Kidney (tissue), 14 donors: ENCODE results near the gene JPH4. TPM values are rescaled to one million over a fixed set of nuclear protein-coding genes. Genes with fewer than 3 reads are reported as not detected.

Experiments used
- DNase-seq, 5 donors: peaks; one replicate each; pipeline ENCODE4 v3.0.0-alpha.2; 2013 to 2020
- FAIRE-seq: peaks from 2 replicates; lab custom pipeline; 2012; peaks lifted over from hg19 to GRCh38; lab: Jason Lieb, UNC
- H3K27ac ChIP-seq, 2 donors: one replicate each; pipeline ENCODE4 v1.7.0; 2013; ENCODE audit warnings: low read depth in 2 of 2, low read length in 2 of 2, inconsistent platforms in 1 of 2
- H3K27me3 ChIP-seq: one replicate; pipeline ENCODE4 v1.7.1; 2013; ENCODE audit warnings: low read length, inconsistent platforms; ENCODE audit not compliant: control insufficient read depth, insufficient read depth
- H3K36me3 ChIP-seq, 3 donors: one replicate each; pipeline versions ENCODE4 v1.7.0 to v1.7.1; 2013; ENCODE audit warnings: low read length in 3 of 3, control low read depth in 1 of 3, inconsistent platforms in 1 of 3; ENCODE audit not compliant: insufficient read depth in 3 of 3, control insufficient read depth in 2 of 3
- H3K4me1 ChIP-seq, 3 donors: one replicate each; pipeline versions ENCODE4 v1.7.0 to v1.7.1; 2013; ENCODE audit warnings: low read length in 3 of 3, inconsistent platforms in 1 of 3, low read depth in 1 of 3; ENCODE audit not compliant: control insufficient read depth in 2 of 3, insufficient read depth in 2 of 3
- H3K4me3 ChIP-seq, 3 donors: one replicate each; pipeline versions ENCODE4 v1.7.0 to v1.8.1; 2013; ENCODE audit warnings: low read length in 3 of 3, control low read depth in 1 of 3, inconsistent platforms in 1 of 3
- H3K9ac ChIP-seq, 3 donors: one replicate each; pipeline versions ENCODE4 v1.7.0 to v1.7.1; 2013; ENCODE audit warnings: low read length in 3 of 3, control low read depth in 1 of 3, inconsistent platforms in 1 of 3
- H3K9me3 ChIP-seq, 3 donors: one replicate each; pipeline versions ENCODE4 v1.7.0 to v1.7.1; 2013; ENCODE audit warnings: low read length in 3 of 3, control low read depth in 1 of 3, inconsistent platforms in 1 of 3; ENCODE audit not compliant: control insufficient read depth in 2 of 3, insufficient read depth in 1 of 3
- intact Hi-C: fragments of 100-400 bp; cut with DNase I; formaldehyde crosslinking; loops from one replicate; pipeline ENCODE4 v1.11.1; 2022
- polyA plus RNA-seq: library from polyadenylated mRNA; stranded (reverse); fragments of 350-450 nt; fragmentation: Illumina TruSeq; extraction: RNeasy Lipid Tissue Mini Kit (QIAGEN cat#74804); gene quantifications from one replicate; pipeline ENCODE4 v1.2.3, GENCODE V29; 2014; ENCODE audit warnings: low read depth, low replicate concordance; ENCODE audit not compliant: insufficient read depth
- total RNA-seq: library from RNA; stranded (reverse); fragmentation: NEBNext Ultra II Directional; extraction: Animal tissue kit (Norgen Biotek cat#: 25700); gene quantifications from one replicate; pipeline ENCODE4 v1.2.1, GENCODE V29; 2021
- TF ChIP-seq, protein P1 (sequence below): IDR thresholded peaks from 3 replicates; pipeline ENCODE4 v1.5.1; 2012; ENCODE audit warnings: mild to moderate bottlenecking, moderate library complexity, borderline replicate concordance; ENCODE audit not compliant: insufficient read depth; ENCODE audit errors: extremely low read depth
- donor health status: control.
- donor health status: control.
- donor health status: control.
- donor health status: control.
- donor health status: control.
- donor health status: DM: yes; HTN: yes; CAD: no.
- donor health status: Normal renal cell carcinoma (clear cell type).

Gene JPH4
- total and polyA plus RNA-seq, 2 donors from 2014 or later: 3.6 to 7.0 TPM

DNA sequence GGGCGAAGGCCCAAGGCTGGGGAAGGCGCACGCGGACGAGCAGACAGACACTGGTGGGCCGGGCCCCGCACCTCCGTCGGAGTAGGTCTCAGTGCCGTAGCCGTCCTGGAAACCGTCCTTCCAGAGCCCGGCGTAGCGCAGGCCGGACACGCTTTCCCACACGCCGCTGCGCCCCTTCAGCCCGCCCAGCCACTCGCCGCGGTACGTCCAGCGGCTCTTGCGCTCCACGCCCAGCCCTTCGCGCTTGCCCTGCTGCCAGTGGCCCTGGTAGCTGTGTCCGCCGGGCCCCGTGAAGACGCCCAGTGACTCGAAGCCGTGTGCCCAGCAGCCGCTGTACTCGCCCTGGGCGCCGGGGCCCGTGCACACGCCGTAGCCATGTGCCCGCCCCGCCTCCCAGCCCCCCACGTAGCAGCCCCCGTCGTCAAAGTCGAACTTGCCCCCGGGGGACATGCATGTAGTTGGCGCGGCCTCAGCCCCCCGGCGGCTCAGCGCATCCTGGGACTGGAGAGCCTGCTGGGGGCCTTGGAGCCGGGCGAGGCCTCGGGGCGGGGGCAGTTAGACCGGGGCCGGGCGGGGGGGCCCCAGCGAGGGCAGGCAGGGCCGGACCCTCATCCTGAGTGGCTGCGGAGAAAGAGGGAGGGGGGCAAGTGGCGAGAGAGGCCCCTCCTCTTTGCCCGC lies 1.4 kb downstream of the JPH4 start:
- no peak overlapping the region for H3K9ac ChIP-seq
- H3K27me3 ChIP-seq: peaks cover 9% of the 10 kb centered on the region
- no peaks in the 10 kb centered on the region for H3K36me3 ChIP-seq
- DNase-seq: peak in 4 of 5 donors; percentile 56 to 79 (median 68)
- H3K9me3 ChIP-seq: no peaks in the 10 kb centered on the region
- no peak overlapping the region for H3K4me3 ChIP-seq
- TF ChIP-seq, protein P1, sequence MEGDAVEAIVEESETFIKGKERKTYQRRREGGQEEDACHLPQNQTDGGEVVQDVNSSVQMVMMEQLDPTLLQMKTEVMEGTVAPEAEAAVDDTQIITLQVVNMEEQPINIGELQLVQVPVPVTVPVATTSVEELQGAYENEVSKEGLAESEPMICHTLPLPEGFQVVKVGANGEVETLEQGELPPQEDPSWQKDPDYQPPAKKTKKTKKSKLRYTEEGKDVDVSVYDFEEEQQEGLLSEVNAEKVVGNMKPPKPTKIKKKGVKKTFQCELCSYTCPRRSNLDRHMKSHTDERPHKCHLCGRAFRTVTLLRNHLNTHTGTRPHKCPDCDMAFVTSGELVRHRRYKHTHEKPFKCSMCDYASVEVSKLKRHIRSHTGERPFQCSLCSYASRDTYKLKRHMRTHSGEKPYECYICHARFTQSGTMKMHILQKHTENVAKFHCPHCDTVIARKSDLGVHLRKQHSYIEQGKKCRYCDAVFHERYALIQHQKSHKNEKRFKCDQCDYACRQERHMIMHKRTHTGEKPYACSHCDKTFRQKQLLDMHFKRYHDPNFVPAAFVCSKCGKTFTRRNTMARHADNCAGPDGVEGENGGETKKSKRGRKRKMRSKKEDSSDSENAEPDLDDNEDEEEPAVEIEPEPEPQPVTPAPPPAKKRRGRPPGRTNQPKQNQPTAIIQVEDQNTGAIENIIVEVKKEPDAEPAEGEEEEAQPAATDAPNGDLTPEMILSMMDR: no peak
- H3K4me1 ChIP-seq: peaks cover 0 to 2% (median 0%) of the 10 kb centered on the region in 3 donors
- intact Hi-C loops: no loop called here
- no peak for FAIRE-seq
- H3K27ac ChIP-seq: no peak overlapping the region

DNA sequence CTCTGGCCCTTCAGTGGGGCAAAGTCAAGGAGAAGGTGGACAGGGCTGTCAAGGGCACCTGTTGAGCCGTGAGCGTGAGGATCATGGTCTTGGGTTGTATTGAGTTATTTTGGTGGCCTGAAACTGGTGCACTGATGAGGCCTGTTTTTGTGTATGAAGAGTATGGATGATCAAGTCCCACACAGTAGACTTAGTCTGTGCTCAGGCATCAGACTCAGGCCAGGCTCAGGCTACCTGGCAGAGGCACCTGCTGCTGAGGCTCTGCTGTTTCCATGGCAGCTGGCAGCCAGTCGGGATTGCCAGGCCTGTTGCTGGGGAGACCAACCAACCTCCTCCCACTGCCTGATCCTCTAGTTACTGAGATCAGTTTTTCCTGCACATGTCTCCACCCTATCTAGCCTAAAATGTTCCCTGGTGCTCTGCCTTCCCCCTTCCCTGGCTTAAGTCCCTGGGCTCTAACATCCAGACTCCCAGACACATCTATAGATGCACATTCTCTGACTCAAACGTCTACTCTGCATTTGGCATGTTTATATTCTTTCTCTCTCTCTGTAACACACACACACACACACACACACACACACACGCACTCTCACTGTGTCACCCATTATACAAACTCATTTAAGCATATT lies 5.1 kb downstream of the JPH4 start:
- TF ChIP-seq, protein P1: no peak
- H3K36me3 ChIP-seq: no peaks in the 10 kb centered on the region
- DNase-seq (no peak), FAIRE-seq (no peak)
- no peaks in the 10 kb centered on the region for H3K9me3 ChIP-seq
- intact Hi-C loops: no loop called here
- H3K4me1 ChIP-seq: peaks cover 0 to 11% (median 0%) of the 10 kb centered on the region in 3 donors
- H3K27me3 ChIP-seq: peaks cover 9% of the 10 kb centered on the region
- H3K4me3 ChIP-seq: no peak overlapping the region
- H3K9ac ChIP-seq: no peak overlapping the region
- H3K27ac ChIP-seq: peak overlapping the region in 1 of 2 donors; percentile 72

DNA sequence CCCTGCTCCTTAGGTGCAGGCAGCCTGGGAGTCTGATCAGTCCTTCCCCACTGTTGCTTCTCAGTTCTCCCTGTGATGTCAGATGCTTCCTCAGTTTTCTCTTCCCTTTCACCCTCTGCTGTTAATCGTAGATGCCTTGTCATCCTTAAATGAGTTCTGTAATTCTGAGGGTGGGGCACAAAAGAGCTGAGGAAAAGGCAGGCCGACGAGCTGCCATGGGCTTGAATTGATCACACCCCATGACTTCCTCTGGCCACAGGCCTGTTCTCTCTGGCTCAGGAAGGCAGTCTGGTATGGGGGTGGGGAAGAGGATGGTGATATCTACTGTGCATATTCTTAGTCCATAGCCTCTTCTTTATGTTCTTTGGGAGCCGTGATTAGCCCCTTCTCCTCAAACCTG lies 5.8 kb downstream of the JPH4 start:
- FAIRE-seq: no peak
- Histone ChIP-seq H3K36me3 (no peaks in the 10 kb centered on the region), H3K27ac (peak overlapping the region in 1 of 2 donors; percentile 72), H3K9me3 (no peaks in the 10 kb centered on the region), H3K4me3 (peak overlapping the region in 1 of 3 donors; percentile 29), H3K9ac (no peak overlapping the region), H3K4me1 (peaks cover 0 to 15% (median 2%) of the 10 kb centered on the region in 3 donors), H3K27me3 (peaks cover 9% of the 10 kb centered on the region)
- intact Hi-C loops: no loop called here
- TF ChIP-seq, protein P1: no peak
- no peak for DNase-seq
